HG03378 (cell line): ENCODE measurements around the gene GPR68.
"Not testable (repeated sequence)": the region's sequence is repeated elsewhere in the genome, so short reads cannot be mapped to it uniquely, and the experiment has no call there.

ENCODE experiments used
- ATAC-seq: cut with Tn5 transposase; IDR thresholded peaks from one replicate; pipeline ENCODE4 v1.9.1; 2021; ENCODE audit warnings: mild to moderate bottlenecking, moderate library complexity; ENCODE audit not compliant: unreplicated experiment

Gene GPR68

GRCh38 chr14:91254461-91254860 is 10.0 kb upstream of the GPR68 start:
- no peak for ATAC-seq

- no peak for ATAC-seq
Observed at GRCh38 chr14:91253795-91254323, 9.4 kb upstream of the GPR68 start.

- ATAC-seq = no peak
Observed at GRCh38 chr14:91252871-91253794, 8.6 kb upstream of the GPR68 start.

GRCh38 chr14:91250912-91251311 is 6.4 kb upstream of the GPR68 start:
- no peak for ATAC-seq

GRCh38 chr14:91249841-91250616 is 5.5 kb upstream of the GPR68 start:
- peak; percentile 86 for ATAC-seq

GRCh38 chr14:91246051-91246852 is 1.7 kb upstream of the GPR68 start:
- no peak for ATAC-seq

DNA sequence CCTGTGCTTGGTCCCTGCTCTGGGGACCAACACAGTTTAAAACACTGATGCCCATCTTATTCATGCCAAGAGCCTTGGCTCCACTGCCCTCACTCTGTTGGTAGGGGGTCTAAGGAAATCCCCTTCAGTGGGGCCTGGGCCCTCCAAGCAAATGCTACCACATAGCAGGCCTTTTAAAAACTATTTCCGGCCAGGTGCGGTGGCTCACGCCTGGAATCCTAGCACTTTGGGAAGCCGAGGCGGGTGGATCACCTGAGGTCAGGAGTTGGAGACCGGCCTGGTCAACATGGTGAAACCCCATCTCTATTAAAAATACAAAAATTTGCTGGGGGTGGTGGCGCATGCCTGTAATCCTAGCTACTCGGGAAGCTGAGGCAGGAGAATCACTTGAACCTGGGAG is 1.1 kb upstream of the GPR68 start:
- ATAC-seq = not testable (repeated sequence)

DNA sequence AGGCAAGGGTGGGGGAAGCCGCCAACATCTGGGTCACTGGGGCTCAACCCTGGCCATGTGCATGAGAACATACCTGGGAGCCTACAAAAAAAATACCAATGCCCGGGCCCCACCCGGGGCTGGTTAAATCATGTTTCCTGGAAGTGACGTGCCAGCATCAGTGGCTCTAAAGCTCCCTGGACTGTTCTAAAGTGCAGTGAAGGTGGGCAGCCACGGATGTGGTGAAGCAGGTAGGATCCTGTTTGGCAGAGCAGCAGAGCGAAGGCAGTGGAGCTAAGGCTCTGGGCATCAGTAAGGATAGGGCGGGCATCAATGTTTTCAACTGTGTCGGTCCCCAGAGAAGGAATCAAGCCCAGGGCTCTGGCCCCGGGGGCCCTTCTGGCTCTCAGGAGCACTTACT is 525 bp upstream of the GPR68 start:
- ATAC-seq = no peak

DNA sequence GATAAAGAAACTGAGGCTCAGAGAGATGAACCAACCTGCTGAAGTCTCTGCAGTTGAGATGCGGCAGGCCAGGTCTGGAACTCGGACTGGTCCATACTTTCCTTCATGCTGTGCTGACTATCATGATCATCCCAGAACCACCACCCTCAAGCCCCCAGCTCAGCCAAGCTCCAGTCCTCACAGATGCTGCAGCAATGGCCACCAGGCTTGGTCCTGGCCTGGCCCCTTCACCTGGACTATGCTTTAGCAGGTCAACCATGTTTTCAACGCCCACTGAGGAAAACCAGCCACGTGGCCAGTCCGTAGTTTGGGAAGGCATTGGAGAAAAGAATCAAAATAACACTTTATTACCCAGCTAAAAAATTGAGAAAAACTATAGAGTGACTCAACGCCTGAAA is 1.4 kb downstream of the GPR68 start:
- ATAC-seq = no peak

GRCh38 chr14:91242635-91243034 is 1.9 kb downstream of the GPR68 start:
- no peak for ATAC-seq

- peak; percentile 56 for ATAC-seq
Observed at GRCh38 chr14:91241863-91242262, 2.6 kb downstream of the GPR68 start.

GRCh38 chr14:91238661-91239060 is 5.8 kb downstream of the GPR68 start:
- no peak for ATAC-seq

GRCh38 chr14:91238085-91238484 is 6.4 kb downstream of the GPR68 start:
- ATAC-seq = no peak

GRCh38 chr14:91237219-91237618 is 7.3 kb downstream of the GPR68 start:
- no peak for ATAC-seq

- no peak for ATAC-seq
Observed at GRCh38 chr14:91235841-91236240, 8.7 kb downstream of the GPR68 start.

DNA sequence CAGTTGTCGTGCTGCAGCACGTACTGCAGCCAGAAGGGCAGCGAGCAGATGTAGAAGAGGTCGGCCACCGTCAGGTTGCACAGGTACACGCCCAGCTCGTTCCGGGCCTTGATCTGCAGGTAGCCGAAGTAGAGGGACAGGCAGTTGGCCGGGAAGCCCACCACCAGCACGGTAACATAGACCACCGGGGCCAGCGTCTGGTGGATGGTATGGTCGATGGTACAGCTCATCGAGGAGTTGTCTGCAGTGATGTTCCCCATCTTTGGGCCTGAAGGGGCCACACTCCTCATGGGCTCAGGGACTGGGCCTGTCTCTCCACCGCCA is 9.8 kb downstream of the GPR68 start:
- no peak for ATAC-seq

GRCh38 chr14:91233936-91234790 is 10.3 kb downstream of the GPR68 start:
- no peak for ATAC-seq

- no peak for ATAC-seq
Observed at GRCh38 chr14:91232603-91233002, 11.9 kb downstream of the GPR68 start.

- ATAC-seq = no peak
Observed at GRCh38 chr14:91232052-91232451, 12.5 kb downstream of the GPR68 start.

DNA sequence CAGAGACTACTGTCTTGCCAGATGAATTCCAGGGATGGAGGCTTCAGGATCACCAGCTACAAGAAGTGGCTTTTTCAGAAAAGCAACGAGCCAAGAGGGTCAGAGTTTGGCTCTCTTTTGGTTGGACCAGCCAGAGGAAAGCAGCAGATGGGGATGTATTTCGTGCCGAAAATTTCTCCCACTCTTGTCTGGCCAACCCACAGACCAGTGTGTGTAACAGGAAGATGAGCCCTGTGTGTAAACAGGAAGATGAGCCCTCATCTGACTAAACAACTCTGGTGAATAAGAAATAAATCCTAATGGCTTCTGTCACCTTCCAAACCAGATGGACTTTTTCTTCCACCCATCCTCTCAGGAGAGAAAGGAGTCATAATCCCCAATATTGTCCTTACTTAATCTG is 13.1 kb downstream of the GPR68 start:
- ATAC-seq = no peak
